HuH-7.5 (cell line): Measurements from ENCODE around the gene TESK1.

Experiments
- DNase-seq: peaks from one replicate; pipeline ENCODE4 v3.0.0; 2011; ENCODE audit warnings: low spot score

TESK1 gene

GRCh38 chr9:35646533-35647265 lies 41.6 kb downstream of the TESK1 start:
- DNase-seq = peak; percentile 92

GRCh38 chr9:35649431-35650340 lies 44.6 kb downstream of the TESK1 start:
- no peak for DNase-seq

GRCh38 chr9:35650341-35651158 lies 45.5 kb downstream of the TESK1 start, which contains the start of gene SIT1:
TSS of gene SIT1 (minus strand) at chr9:35650931. CDS start at chr9:35650853, 78 bp downstream.
- no peak for DNase-seq

- no peak for DNase-seq
Measured at GRCh38 chr9:35651956-35652828, 47.1 kb downstream of the TESK1 start.

GRCh38 chr9:35652829-35653209 lies 47.8 kb downstream of the TESK1 start:
- no peak for DNase-seq

GRCh38 chr9:35653611-35654010 lies 48.5 kb downstream of the TESK1 start:
- no peak for DNase-seq

GRCh38 chr9:35656348-35656747 lies 51.3 kb downstream of the TESK1 start:
- DNase-seq = no peak

GRCh38 chr9:35656831-35657545 lies 51.9 kb downstream of the TESK1 start:
- no peak for DNase-seq

- DNase-seq = peak; percentile 94
Measured at GRCh38 chr9:35657546-35658136, 52.6 kb downstream of the TESK1 start, which contains the start of gene RMRP. TSS of gene RMRP (minus strand) at chr9:35658019.

- DNase-seq = peak; percentile 83
Measured at GRCh38 chr9:35658137-35658967, 53.3 kb downstream of the TESK1 start, which contains the start of gene CCDC107. TSS of gene CCDC107 (plus strand) at chr9:35658292. CDS start at chr9:35658380, 88 bp downstream.

GRCh38 chr9:35658968-35659220 lies 53.8 kb downstream of the TESK1 start:
- DNase-seq = no peak

GRCh38 chr9:35659340-35659739 lies 54.3 kb downstream of the TESK1 start:
- DNase-seq = no peak
